SK-N-SH (cell line): Measurements from ENCODE around the gene KIF5C. TPM values are rescaled to one million over a fixed set of nuclear protein-coding genes. Genes with fewer than 3 reads are reported as not detected.

Source experiments
- CTCF ChIA-PET: fragments of 300-600, 350-600 bp; formaldehyde crosslinking; extraction: SDS; loops from one replicate; lab custom pipeline; 2021; lab: Yijun Ruan, JAX
- POLR2A ChIA-PET: fragments of 350-600 bp; sonication (Branson Sonifier 250); formaldehyde crosslinking; extraction: SDS; loops from one replicate; lab custom pipeline; 2020; ENCODE audit warnings: antibody characterized with exemption, inconsistent platforms; lab: Yijun Ruan, JAX
- DNase-seq: peaks from one replicate; pipeline ENCODE4 v3.0.0; 2012
- H2AFZ ChIP-seq: fragments of 200-600 bp; sonication (generic); 2 replicates; pipeline ENCODE4 v1.8.1; 2016; ENCODE audit warnings: antibody characterized with exemption, mild to moderate bottlenecking, low read depth
- H3F3A ChIP-seq: fragments of 200-600 bp; sonication (generic); replicated peaks from 2 replicates; pipeline ENCODE3; 2016; ENCODE audit warnings: antibody characterized with exemption, mild to moderate bottlenecking; ENCODE audit not compliant: insufficient read depth
- H3K27ac ChIP-seq, 2 experiments: fragments of 200-500 bp in 1 of 2; fragments of 200-600 bp in 1 of 2; sonication (Bioruptor generic) in 1 of 2; sonication (generic), shearing (Covaris generic) in 1 of 2; 2 replicates each; pipeline versions ENCODE4 v1.5.1 to v1.6.1; 2014 to 2016; ENCODE audit warnings: low read depth in 2 of 2, inconsistent platforms in 1 of 2, low read length in 1 of 2, mild to moderate bottlenecking in 1 of 2, mixed read lengths in 1 of 2
- H3K27me3 ChIP-seq: fragments of 200-600 bp; sonication (generic), shearing (Covaris generic); 2 replicates; pipeline ENCODE4 v1.6.1; 2016; ENCODE audit warnings: mixed run types; ENCODE audit not compliant: insufficient read depth
- H3K36me3 ChIP-seq, 2 experiments: fragments of 200-500 bp in 1 of 2; fragments of 200-600 bp in 1 of 2; sonication (Bioruptor generic) in 1 of 2; sonication (generic) in 1 of 2; replicated peaks in 1 of 2; 2 replicates each; pipeline versions ENCODE3 to v1.5.1; 2014 to 2016; ENCODE audit warnings: low read length in 1 of 2, mild to moderate bottlenecking in 1 of 2; ENCODE audit not compliant: insufficient read depth in 2 of 2, control insufficient read depth in 1 of 2
- H3K4me1 ChIP-seq, 2 experiments: fragments of 200-500 bp in 1 of 2; fragments of 200-600 bp in 1 of 2; sonication (Bioruptor generic) in 1 of 2; sonication (generic), shearing (Covaris generic) in 1 of 2; 2 replicates each; pipeline versions ENCODE4 v1.5.1 to v1.6.1; 2014 to 2016; ENCODE audit warnings: low read depth in 1 of 2, low read length in 1 of 2, mixed run types in 1 of 2; ENCODE audit not compliant: insufficient read depth in 2 of 2, control insufficient read depth in 1 of 2
- H3K4me2 ChIP-seq: fragments of 200-600 bp; sonication (generic), shearing (Covaris generic); 2 replicates; pipeline ENCODE4 v1.6.1; 2017; ENCODE audit warnings: mixed run types
- H3K4me3 ChIP-seq, 2 experiments: fragments of 200-500 bp in 1 of 2; fragments of 200-600 bp in 1 of 2; sonication (Bioruptor generic) in 1 of 2; sonication (generic), shearing (Covaris generic) in 1 of 2; 2 replicates each; pipeline versions ENCODE4 v1.5.1 to v1.8.1; 2014 to 2016; ENCODE audit warnings: low read depth in 2 of 2, inconsistent platforms in 1 of 2, low read length in 1 of 2, mild to moderate bottlenecking in 1 of 2, mixed read lengths in 1 of 2, moderate library complexity in 1 of 2
- H3K79me2 ChIP-seq: fragments of 200-600 bp; sonication (generic); 2 replicates; pipeline ENCODE4 v1.8.1; 2017; ENCODE audit warnings: mild to moderate bottlenecking; ENCODE audit not compliant: insufficient read depth
- H3K9ac ChIP-seq: fragments of 200-600 bp; sonication (generic); 2 replicates; pipeline ENCODE4 v1.6.1; 2017; ENCODE audit warnings: mixed run types
- H3K9me2 ChIP-seq: fragments of 200-600 bp; sonication (generic); 2 replicates; pipeline ENCODE4 v1.6.1; 2017; ENCODE audit warnings: mixed run types
- H3K9me3 ChIP-seq: fragments of 200-600 bp; sonication (generic); 2 replicates; pipeline ENCODE4 v1.6.1; 2017; ENCODE audit warnings: mixed run types, mild to moderate bottlenecking, moderate library complexity
- H4K20me1 ChIP-seq: fragments of 200-600 bp; sonication (generic); 2 replicates; pipeline ENCODE4 v1.6.1; 2017; ENCODE audit warnings: mild to moderate bottlenecking, mixed run types; ENCODE audit not compliant: insufficient read depth
- CTCF ChIP-seq: fragments of 200-600 bp; sonication (generic); IDR thresholded peaks from 2 replicates; pipeline ENCODE4 v1.6.1; 2017; ENCODE audit warnings: antibody characterized with exemption, mild to moderate bottlenecking, moderate library complexity
- EP300 ChIP-seq, 2 experiments: IDR thresholded peaks; 2 replicates each; pipeline versions ENCODE4 v1.4.0 to v1.6.1; 2012; ENCODE audit warnings: borderline replicate concordance in 1 of 2, low read depth in 1 of 2, low read length in 1 of 2
- EZH2phosphoT487 ChIP-seq: fragments of 200-600 bp; sonication (generic); IDR thresholded peaks from 2 replicates; pipeline ENCODE4 v1.6.1; 2017; ENCODE audit warnings: low read depth, mixed run types, mild to moderate bottlenecking, antibody characterized with exemption, moderate library complexity, borderline replicate concordance
- FOXM1 ChIP-seq: IDR thresholded peaks from 2 replicates; pipeline ENCODE4 v1.4.0; 2012; ENCODE audit warnings: low read depth, mild to moderate bottlenecking
- GATA2 ChIP-seq: sonication (generic); formaldehyde crosslinking; IDR thresholded peaks from 2 replicates; pipeline ENCODE4 v1.5.0; 2020; ENCODE audit warnings: mild to moderate bottlenecking, missing genetic modification reagents
- IRF3 ChIP-seq: fragments of 150-350 bp; IDR thresholded peaks from 2 replicates; pipeline ENCODE4 v1.6.1; 2016; ENCODE audit warnings: mild to moderate bottlenecking, low read depth, low read length
- NFIC ChIP-seq: IDR thresholded peaks from 2 replicates; pipeline ENCODE4 v1.4.0; 2012; ENCODE audit warnings: borderline replicate concordance
- NRF1 ChIP-seq: IDR thresholded peaks from 2 replicates; pipeline ENCODE4 v1.6.1; 2012; ENCODE audit warnings: low read depth, mild to moderate bottlenecking, low read length
- POLR2AphosphoS5 ChIP-seq: IDR thresholded peaks from 2 replicates; pipeline ENCODE4 v1.6.1; 2012; ENCODE audit warnings: low read depth, low read length
- RXRA ChIP-seq: IDR thresholded peaks from 2 replicates; pipeline ENCODE4 v1.4.0; 2012; ENCODE audit warnings: low read depth, mild to moderate bottlenecking, borderline replicate concordance
- SMC3 ChIP-seq: IDR thresholded peaks from 2 replicates; pipeline ENCODE4 v1.6.1; 2012; ENCODE audit warnings: low read depth, low read length, improper control_type of control experiment
- TCF12 ChIP-seq: IDR thresholded peaks from 2 replicates; pipeline ENCODE4 v1.4.0; 2012
- USF1 ChIP-seq: IDR thresholded peaks from 2 replicates; pipeline ENCODE4 v1.4.0; 2012; ENCODE audit warnings: low read depth, borderline replicate concordance
- YY1 ChIP-seq: IDR thresholded peaks from 2 replicates; pipeline ENCODE4 v1.4.0; 2012; ENCODE audit warnings: low read depth, mild to moderate bottlenecking
- ZBTB33 ChIP-seq: IDR thresholded peaks from 2 replicates; pipeline ENCODE4 v1.4.0; 2012; ENCODE audit warnings: low read depth, borderline replicate concordance
- WGBS: methylation state at CpG from one replicate; pipeline ENCODE4 v1.1.6; 2017; ENCODE audit warnings: low lambda C conversion rate; 5-methylcytosine and 5-hydroxymethylcytosine counted together
- polyA plus RNA-seq, 3 experiments: library from polyadenylated mRNA; depleted of rRNA; stranded (reverse); fragments of >200 nt; gene quantifications; 2 replicates each; pipeline ENCODE4 v1.2.3, GENCODE V29; 2012

KIF5C gene
- polyA plus RNA-seq, 1 of the 3 experiments (the other 2 are of a cell fraction) = 3.9 TPM

- TF ChIP-seq ZBTB33 (no peak), GATA2 (no peak), YY1 (no peak), NRF1 (no peak), NFIC (no peak), EZH2phosphoT487 (no peak)
Observed at GRCh38 chr2:148994341-148994740, 119.3 kb downstream of the KIF5C start (continued).

GRCh38 chr2:148996805-148997204 is 121.8 kb downstream of the KIF5C start:
- Histone ChIP-seq H4K20me1 (no peaks in the 10 kb centered on the region), H3K9me2 (no peaks in the 10 kb centered on the region), H3K4me2 (no peak overlapping the region), H3K27me3 (no peaks in the 10 kb centered on the region), H3K4me1 (no peaks in the 10 kb centered on the region; a peak in 1 of 4 replicates), H3K9ac (no peak overlapping the region), H3K9me3 (no peaks in the 10 kb centered on the region), H3K36me3 (peaks cover 0 to 2% of the 10 kb centered on the region in 2 experiments)
- CTCF ChIA-PET = no interaction called here
- no peak for DNase-seq
- TF ChIP-seq EZH2phosphoT487 (no peak), POLR2AphosphoS5 (no peak), TCF12 (no peak), RXRA (no peak), ZBTB33 (no peak), EP300 (IDR thresholded peaks at IDR 0.05; ENCODE audit: borderline replicate concordance in 1 of 2, low read depth in 1 of 2, low read length in 1 of 2) (no peak), IRF3 (no peak), SMC3 (no peak), FOXM1 (no peak), CTCF (no peak), GATA2 (no peak), USF1 (no peak)
- TF ChIP-seq, all 33 proteins: peak for 0
- Histone ChIP-seq H2AFZ (no peak overlapping the region), H3K79me2 (no peaks in the 10 kb centered on the region), H3K4me3 (no peak overlapping the region), H3K27ac (no peak overlapping the region), H3F3A (no peaks in the 10 kb centered on the region)
- POLR2A ChIA-PET = no interaction called here
- 83% methylated on average over 6 of the region's 6 CpGs for WGBS
